PC-9 (cell line): ENCODE data around the gene TNRC6C.
"Not testable (repeated sequence)": the region's sequence is repeated elsewhere in the genome, so short reads cannot be mapped to it uniquely, and the experiment has no call there.

ENCODE experiments used
- EZH2 ChIP-seq: fragments of 200-600 bp; sonication (generic); IDR thresholded peaks from 2 replicates; pipeline ENCODE4 v1.8.0; 2017; ENCODE audit warnings: antibody characterized with exemption, low read depth
- TF ChIP-seq, protein P1 (sequence below): fragments of 200-600 bp; sonication (generic); conservative IDR thresholded peaks from 2 replicates; pipeline ENCODE4 v1.6.1; 2017; ENCODE audit warnings: mixed run types, antibody characterized with exemption, mild to moderate bottlenecking, moderate library complexity

GRCh38 chr17:77935744-77936143 is 22.8 kb upstream of the TNRC6C start:
- TF ChIP-seq, protein P1, sequence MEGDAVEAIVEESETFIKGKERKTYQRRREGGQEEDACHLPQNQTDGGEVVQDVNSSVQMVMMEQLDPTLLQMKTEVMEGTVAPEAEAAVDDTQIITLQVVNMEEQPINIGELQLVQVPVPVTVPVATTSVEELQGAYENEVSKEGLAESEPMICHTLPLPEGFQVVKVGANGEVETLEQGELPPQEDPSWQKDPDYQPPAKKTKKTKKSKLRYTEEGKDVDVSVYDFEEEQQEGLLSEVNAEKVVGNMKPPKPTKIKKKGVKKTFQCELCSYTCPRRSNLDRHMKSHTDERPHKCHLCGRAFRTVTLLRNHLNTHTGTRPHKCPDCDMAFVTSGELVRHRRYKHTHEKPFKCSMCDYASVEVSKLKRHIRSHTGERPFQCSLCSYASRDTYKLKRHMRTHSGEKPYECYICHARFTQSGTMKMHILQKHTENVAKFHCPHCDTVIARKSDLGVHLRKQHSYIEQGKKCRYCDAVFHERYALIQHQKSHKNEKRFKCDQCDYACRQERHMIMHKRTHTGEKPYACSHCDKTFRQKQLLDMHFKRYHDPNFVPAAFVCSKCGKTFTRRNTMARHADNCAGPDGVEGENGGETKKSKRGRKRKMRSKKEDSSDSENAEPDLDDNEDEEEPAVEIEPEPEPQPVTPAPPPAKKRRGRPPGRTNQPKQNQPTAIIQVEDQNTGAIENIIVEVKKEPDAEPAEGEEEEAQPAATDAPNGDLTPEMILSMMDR = not testable (repeated sequence)
- not testable (repeated sequence) for TF ChIP-seq EZH2
